Measurements from ENCODE around the gene CCL15.

The CCL15 gene

GRCh38 chr17:35965272-35965671 is 36.1 kb downstream of the CCL15 start:
- CTCF ChIA-PET: interaction anchor here (19.4 kb wide), 1 partner anchor 183 kb away, joined by 420 read pairs; no protein-coding TSS in a partner anchor
- TF ChIP-seq, protein P1, sequence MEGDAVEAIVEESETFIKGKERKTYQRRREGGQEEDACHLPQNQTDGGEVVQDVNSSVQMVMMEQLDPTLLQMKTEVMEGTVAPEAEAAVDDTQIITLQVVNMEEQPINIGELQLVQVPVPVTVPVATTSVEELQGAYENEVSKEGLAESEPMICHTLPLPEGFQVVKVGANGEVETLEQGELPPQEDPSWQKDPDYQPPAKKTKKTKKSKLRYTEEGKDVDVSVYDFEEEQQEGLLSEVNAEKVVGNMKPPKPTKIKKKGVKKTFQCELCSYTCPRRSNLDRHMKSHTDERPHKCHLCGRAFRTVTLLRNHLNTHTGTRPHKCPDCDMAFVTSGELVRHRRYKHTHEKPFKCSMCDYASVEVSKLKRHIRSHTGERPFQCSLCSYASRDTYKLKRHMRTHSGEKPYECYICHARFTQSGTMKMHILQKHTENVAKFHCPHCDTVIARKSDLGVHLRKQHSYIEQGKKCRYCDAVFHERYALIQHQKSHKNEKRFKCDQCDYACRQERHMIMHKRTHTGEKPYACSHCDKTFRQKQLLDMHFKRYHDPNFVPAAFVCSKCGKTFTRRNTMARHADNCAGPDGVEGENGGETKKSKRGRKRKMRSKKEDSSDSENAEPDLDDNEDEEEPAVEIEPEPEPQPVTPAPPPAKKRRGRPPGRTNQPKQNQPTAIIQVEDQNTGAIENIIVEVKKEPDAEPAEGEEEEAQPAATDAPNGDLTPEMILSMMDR (IDR thresholded peaks at IDR 0.05; ENCODE audit: control extremely low read depth, extremely low read depth, low read depth, missing control alignments): no peak
- POLR2A ChIA-PET: no interaction called here
- DNase-seq (ENCODE audit: extremely low spot score): no peak

GRCh38 chr17:35963663-35964062 is 37.7 kb downstream of the CCL15 start:
- no peak for DNase-seq (ENCODE audit: extremely low spot score)
- TF ChIP-seq, protein P1 (IDR thresholded peaks at IDR 0.05; ENCODE audit: control extremely low read depth, extremely low read depth, low read depth, missing control alignments): no peak
- CTCF ChIA-PET: interaction anchor here (0.9 to 1.8 kb wide), 4 partner anchors 12 to 520 kb away, joined by 4 to 7 read pairs (median 4); no protein-coding TSS in a partner anchor
- POLR2A ChIA-PET: no interaction called here

- TF ChIP-seq, protein P1 (IDR thresholded peaks at IDR 0.05; ENCODE audit: control extremely low read depth, extremely low read depth, low read depth, missing control alignments): no peak
- POLR2A ChIA-PET: no interaction called here
- CTCF ChIA-PET: no interaction called here
- no peak for DNase-seq (ENCODE audit: extremely low spot score)
Observed at GRCh38 chr17:35953720-35954119, 47.6 kb downstream of the CCL15 start.

DNA sequence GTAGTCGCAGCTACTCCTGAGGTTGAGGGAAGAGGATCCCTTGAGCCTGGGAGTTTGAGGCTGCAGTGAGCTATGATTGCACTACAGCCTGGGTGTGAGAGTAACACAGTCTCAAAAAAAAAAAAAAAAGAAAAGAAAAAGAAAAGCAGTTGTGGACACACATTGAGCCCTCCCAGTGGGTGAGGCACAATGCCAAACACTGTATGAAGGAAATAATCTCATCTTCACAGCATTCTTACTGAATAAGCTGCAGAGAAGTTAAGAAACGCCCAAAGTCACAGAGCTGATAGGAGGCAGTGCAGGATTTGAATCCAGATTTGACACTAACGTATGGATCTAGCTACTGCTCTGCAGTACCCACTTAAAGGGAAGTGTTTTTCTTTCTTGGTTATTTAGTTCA is 52.0 kb downstream of the CCL15 start:
- ChIA-PET POLR2A (no interaction called here), CTCF (interaction anchor here (0.8 to 2.5 kb wide), 4 partner anchors 10 to 199 kb away, joined by 3 to 11 read pairs (median 8); no protein-coding TSS in a partner anchor)
- TF ChIP-seq, protein P1 (IDR thresholded peaks at IDR 0.05; ENCODE audit: control extremely low read depth, extremely low read depth, low read depth, missing control alignments): no peak
- no peak for DNase-seq (ENCODE audit: extremely low spot score)

DNA sequence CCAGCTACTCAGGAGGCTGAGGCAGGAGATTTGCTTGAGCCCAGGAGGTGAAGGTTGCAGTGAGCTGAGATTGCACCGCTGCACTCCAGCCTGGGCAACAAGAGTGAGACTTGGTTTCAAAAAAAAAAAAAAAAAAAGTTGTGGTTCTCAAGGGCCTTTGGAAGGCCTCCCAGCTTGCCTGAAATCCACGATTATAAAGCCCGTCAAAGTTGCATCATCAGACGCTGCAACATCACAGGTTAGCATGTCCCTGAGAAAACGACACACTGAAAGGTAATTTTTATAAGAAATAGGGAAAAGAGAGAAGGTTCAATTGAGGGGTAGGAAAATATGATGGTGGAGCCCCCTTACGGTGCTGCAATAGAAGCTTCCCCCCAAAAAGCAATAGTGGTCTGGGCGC is 53.3 kb downstream of the CCL15 start:
- TF ChIP-seq, protein P1 (IDR thresholded peaks at IDR 0.05; ENCODE audit: control extremely low read depth, extremely low read depth, low read depth, missing control alignments): no peak
- no peak for DNase-seq (ENCODE audit: extremely low spot score)
- ChIA-PET POLR2A (no interaction called here), CTCF (interaction anchor here (1.0 to 2.5 kb wide), 7 partner anchors 11 to 201 kb away, joined by 3 to 11 read pairs (median 6); partner anchors contain the start of gene RDM1)

Data from GM10248 (cell line).